ENCODE measurements around the gene CDKN2C. TPM values are rescaled to one million over a fixed set of nuclear protein-coding genes. Genes with fewer than 3 reads are reported as not detected.

Gene CDKN2C
- total RNA-seq, 1 donor from 2014 or later, result 18.1 TPM

Other genes starting within 250 kb of the CDKN2C start
- gene FAF1, start 10.0 kb upstream of the CDKN2C start, total RNA-seq, result 44.6 TPM
- gene C1orf185, start 132.0 kb downstream of the CDKN2C start, total RNA-seq, result not detected

All from skin of body (tissue), 1 donor.